ENCODE measurements around the gene FRS3. TPM values are rescaled to one million over a fixed set of nuclear protein-coding genes. Genes with fewer than 3 reads are reported as not detected.

Gene FRS3
- total and polyA plus RNA-seq, 2 of the 13 experiments (the other 11 are each of a cell fraction or from before 2014, with no cell fraction given) = 3.0 to 7.4 TPM

GRCh38 chr6:41767112-41767833 is 12.4 kb downstream of the FRS3 start (continued):
- TF ChIP-seq ZNF318 (CRISPR knock-in tag; IDR thresholded peaks at IDR 0.05) = no peak; the same call in 1 of the 2 replicates
- TF ChIP-seq NR2F1 (CRISPR knock-in tag; IDR thresholded peaks at IDR 0.05) = no peak
- TF ChIP-seq MIER2 (CRISPR knock-in tag; IDR thresholded peaks at IDR 0.05) = no peak
- TF ChIP-seq BCL6 (CRISPR knock-in tag; IDR thresholded peaks at IDR 0.05) = no peak
- no peak for TF ChIP-seq MLXIP (CRISPR knock-in tag; IDR thresholded peaks at IDR 0.05; ENCODE audit: borderline replicate concordance)
- TF ChIP-seq KLF13 (CRISPR knock-in tag; IDR thresholded peaks at IDR 0.05) = no peak
- TF ChIP-seq IRF9 (CRISPR knock-in tag; IDR thresholded peaks at IDR 0.05; ENCODE audit: borderline replicate concordance) = no peak
- no peak for TF ChIP-seq ZNF7 (CRISPR knock-in tag; IDR thresholded peaks at IDR 0.05)
- TF ChIP-seq ZNF24 (IDR thresholded peaks at IDR 0.05) = no peak
- no peak for TF ChIP-seq SUZ12 (IDR thresholded peaks at IDR 0.05; ENCODE audit: low read depth, low read length)
- TF ChIP-seq NFIB (CRISPR knock-in tag; IDR thresholded peaks at IDR 0.05; ENCODE audit: borderline replicate concordance) = no peak
- no peak for TF ChIP-seq GMEB2 (CRISPR knock-in tag; IDR thresholded peaks at IDR 0.05; ENCODE audit: low read depth)
- no peak for TF ChIP-seq NR0B2 (CRISPR knock-in tag; IDR thresholded peaks at IDR 0.05)
